Urinary bladder (tissue), 4 donors: ENCODE results near the gene PARP16. TPM values are rescaled to one million over a fixed set of nuclear protein-coding genes. Genes with fewer than 3 reads are reported as not detected.

Experiments used
- DNase-seq: peaks from one replicate; pipeline ENCODE4 v3.0.0-alpha.2; 2015; ENCODE audit errors: extremely low spot score
- H3K27ac ChIP-seq: one replicate; pipeline ENCODE4 v1.5.1; 2013; ENCODE audit warnings: low read depth, mild to moderate bottlenecking, moderate library complexity
- H3K36me3 ChIP-seq: one replicate; pipeline ENCODE4 v1.6.1; 2013; ENCODE audit warnings: mild to moderate bottlenecking, moderate library complexity; ENCODE audit not compliant: insufficient read depth
- H3K4me1 ChIP-seq: one replicate; pipeline ENCODE4 v1.6.1; 2013; ENCODE audit warnings: mild to moderate bottlenecking, moderate library complexity; ENCODE audit not compliant: insufficient read depth
- H3K4me3 ChIP-seq: one replicate; pipeline ENCODE4 v1.5.1; 2013; ENCODE audit warnings: low read depth, low read length
- WGBS: extraction: QIAGEN DNeasy Blood & Tissue Kit; methylation state at CpG from one replicate; pipeline ENCODE4 v1.1.7; 2013; 5-methylcytosine and 5-hydroxymethylcytosine counted together
- polyA plus RNA-seq: library from polyadenylated mRNA; stranded (reverse); fragments of 200-250 nt; gene quantifications from one replicate; pipeline ENCODE4 v1.2.3, GENCODE V29; 2013
- total RNA-seq: library from RNA; depleted of rRNA; stranded (reverse); fragments of >200 nt; gene quantifications from one replicate; pipeline ENCODE4 v1.2.3, GENCODE V29; 2014
- donor health status: healthy with polysubstance abuse.
- donor health status: healthy.

PARP16 gene
- total and polyA plus RNA-seq, 2 donors, result 8.2 to 13.4 TPM

DNA sequence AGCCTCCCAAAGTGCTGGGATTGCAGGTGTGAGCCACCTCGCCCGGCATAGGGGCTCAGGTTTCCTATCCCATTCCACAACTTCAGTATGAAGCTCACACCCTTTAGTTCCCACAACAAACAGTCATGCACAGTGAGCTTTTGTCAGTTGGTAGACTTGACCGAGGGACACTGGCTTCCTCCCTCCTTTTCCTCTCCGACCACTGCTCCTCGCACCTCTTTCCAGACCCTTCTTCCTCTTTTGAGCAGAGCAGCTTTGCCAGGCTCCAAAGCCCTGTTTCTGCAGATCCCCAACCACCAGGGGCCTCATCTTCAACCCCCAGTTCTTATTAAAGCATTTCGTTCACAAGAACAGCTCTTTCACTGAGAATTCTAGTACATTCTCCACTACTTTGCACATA lies 62.7 kb downstream of the PARP16 start:
- Histone ChIP-seq H3K36me3 (no peaks in the 10 kb centered on the region), H3K4me3 (no peak overlapping the region), H3K4me1 (no peaks in the 10 kb centered on the region), H3K27ac (no peak overlapping the region)
- DNase-seq, result no peak
- WGBS, result 83% methylated on average over 6 of the region's 6 CpGs

DNA sequence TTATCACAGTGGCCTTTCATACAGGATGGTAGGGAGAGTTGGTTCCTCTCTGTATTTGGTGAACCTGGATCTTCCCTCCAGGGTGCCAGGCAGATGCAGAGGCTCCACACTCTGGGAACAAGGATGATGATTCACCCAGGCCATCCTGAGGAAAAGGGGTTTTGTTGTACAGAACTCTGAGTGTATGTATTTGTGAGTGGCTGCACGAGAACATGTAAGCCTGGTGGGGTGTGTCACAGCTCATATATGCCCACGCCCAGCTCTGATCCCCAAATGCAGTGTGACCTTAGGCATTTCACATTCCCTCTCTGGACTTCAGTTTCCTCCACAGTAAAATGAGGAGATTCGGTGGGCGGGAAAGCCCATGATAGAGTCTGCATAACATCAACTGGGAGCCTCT lies 63.8 kb downstream of the PARP16 start:
- no peak for DNase-seq
- H3K36me3 ChIP-seq, result no peaks in the 10 kb centered on the region
- H3K4me3 ChIP-seq, result no peak overlapping the region
- no peaks in the 10 kb centered on the region for H3K4me1 ChIP-seq
- 87% methylated on average over 4 of the region's 4 CpGs for WGBS
- H3K27ac ChIP-seq, result no peak overlapping the region

GRCh38 chr15:65221697-65222096 lies 65.0 kb downstream of the PARP16 start:
- no peak overlapping the region for H3K27ac ChIP-seq
- DNase-seq, result no peak
- no peaks in the 10 kb centered on the region for H3K36me3 ChIP-seq
- 96% methylated on average over 2 of the region's 2 CpGs for WGBS
- no peaks in the 10 kb centered on the region for H3K4me1 ChIP-seq
- H3K4me3 ChIP-seq, result no peak overlapping the region

- no peak for DNase-seq
- WGBS, result 91% methylated on average over 3 of the region's 3 CpGs
- H3K4me1 ChIP-seq, result no peaks in the 10 kb centered on the region
- H3K36me3 ChIP-seq, result no peaks in the 10 kb centered on the region
- H3K4me3 ChIP-seq, result no peak overlapping the region
- H3K27ac ChIP-seq, result no peak overlapping the region
Measured at GRCh38 chr15:65219137-65219536, 67.5 kb downstream of the PARP16 start.

DNA sequence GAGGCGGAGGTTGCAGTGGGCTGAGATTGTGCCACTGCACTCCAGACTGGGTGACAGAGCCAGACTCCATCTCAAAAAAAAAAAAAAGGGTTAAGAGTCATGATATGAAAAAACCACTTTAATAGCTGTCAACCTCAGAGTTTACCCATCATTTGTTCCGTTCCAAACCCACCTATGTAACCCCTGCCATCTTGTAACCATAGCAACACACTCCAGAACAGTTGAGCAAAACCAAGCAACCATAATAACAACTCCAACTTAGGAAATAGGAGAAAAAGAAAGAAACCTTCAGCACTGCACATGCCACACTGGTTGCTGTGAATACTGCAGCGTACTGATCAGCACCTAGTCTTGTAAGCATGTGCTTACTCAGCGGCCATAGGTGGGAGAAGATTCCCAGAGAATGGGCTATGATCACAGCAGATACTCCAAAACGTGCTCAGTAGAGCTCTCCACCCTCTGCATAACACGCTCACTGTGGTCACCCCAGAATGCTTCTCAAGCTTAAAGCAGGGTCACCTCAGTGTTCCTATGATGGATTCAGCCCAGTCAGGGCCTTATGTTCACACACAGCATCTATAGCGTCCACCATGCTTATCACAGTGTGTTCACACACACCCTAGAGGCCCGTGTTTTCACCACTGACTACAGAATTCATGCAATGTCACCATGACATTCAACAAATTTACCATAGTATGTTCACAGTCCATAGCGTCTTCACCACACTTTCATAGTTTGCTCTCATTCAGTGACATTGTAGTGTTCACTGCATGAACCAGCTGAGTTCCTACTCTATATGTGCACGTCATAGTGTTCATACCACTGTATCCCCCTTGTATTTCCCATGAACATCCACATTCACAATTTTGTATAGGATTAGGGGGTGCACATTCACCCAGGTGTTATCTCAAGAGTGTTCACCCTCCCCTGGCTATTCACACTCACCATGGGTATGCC lies 68.9 kb downstream of the PARP16 start:
- H3K4me3 ChIP-seq, result no peak overlapping the region
- H3K4me1 ChIP-seq, result no peaks in the 10 kb centered on the region
- 86% methylated on average over 10 of the region's 10 CpGs for WGBS
- no peak for DNase-seq
- H3K36me3 ChIP-seq, result no peaks in the 10 kb centered on the region
- H3K27ac ChIP-seq, result no peak overlapping the region

- Histone ChIP-seq H3K4me3 (no peak overlapping the region), H3K27ac (no peak overlapping the region)
Measured at GRCh38 chr15:65215496-65215895, 71.2 kb downstream of the PARP16 start.

GRCh38 chr15:65214010-65214409 lies 72.7 kb downstream of the PARP16 start:
- no peaks in the 10 kb centered on the region for H3K4me1 ChIP-seq
- H3K4me3 ChIP-seq, result no peak overlapping the region
- H3K27ac ChIP-seq, result no peak overlapping the region
- H3K36me3 ChIP-seq, result no peaks in the 10 kb centered on the region
- WGBS, result 86% methylated on average over 4 of the region's 4 CpGs
- DNase-seq, result no peak

More at GRCh38 chr15:65215496-65215895, 71.2 kb downstream of the PARP16 start:
- no peak for DNase-seq
- H3K36me3 ChIP-seq, result no peaks in the 10 kb centered on the region
- H3K4me1 ChIP-seq, result no peaks in the 10 kb centered on the region

GRCh38 chr15:65213241-65213640 lies 73.4 kb downstream of the PARP16 start:
- DNase-seq, result no peak
- H3K36me3 ChIP-seq, result no peaks in the 10 kb centered on the region
- H3K4me1 ChIP-seq, result no peaks in the 10 kb centered on the region
- 58% methylated on average over 2 of the region's 2 CpGs for WGBS
- no peak overlapping the region for H3K4me3 ChIP-seq
- H3K27ac ChIP-seq, result no peak overlapping the region

- Histone ChIP-seq H3K36me3 (no peaks in the 10 kb centered on the region), H3K27ac (no peak overlapping the region), H3K4me3 (no peak overlapping the region), H3K4me1 (no peaks in the 10 kb centered on the region)
- WGBS, result 70% methylated on average over 5 of the region's 5 CpGs
- DNase-seq, result no peak
Measured at GRCh38 chr15:65212097-65212496, 74.6 kb downstream of the PARP16 start.

GRCh38 chr15:65211482-65211982 lies 75.2 kb downstream of the PARP16 start:
- Histone ChIP-seq H3K27ac (no peak overlapping the region), H3K36me3 (no peaks in the 10 kb centered on the region), H3K4me1 (no peaks in the 10 kb centered on the region), H3K4me3 (no peak overlapping the region)
- WGBS, result 31% methylated on average over 6 of the region's 6 CpGs
- DNase-seq, result peak; percentile 35

- no peaks in the 10 kb centered on the region for H3K4me1 ChIP-seq
- H3K27ac ChIP-seq, result no peak within 1 kb of the TSS
- H3K36me3 ChIP-seq, result no peaks in the 10 kb centered on the region
- H3K4me3 ChIP-seq, result no peak within 1 kb of the TSS
- WGBS, result 63% methylated on average over 8 of the region's 8 CpGs
- no peak for DNase-seq
Measured at GRCh38 chr15:65210770-65211481, 75.8 kb downstream of the PARP16 start, which contains the start of gene CILP. Gene CILP (minus strand): TSS chr15:65211473. CDS start chr15:65209755, 1,718 bp downstream.

DNA sequence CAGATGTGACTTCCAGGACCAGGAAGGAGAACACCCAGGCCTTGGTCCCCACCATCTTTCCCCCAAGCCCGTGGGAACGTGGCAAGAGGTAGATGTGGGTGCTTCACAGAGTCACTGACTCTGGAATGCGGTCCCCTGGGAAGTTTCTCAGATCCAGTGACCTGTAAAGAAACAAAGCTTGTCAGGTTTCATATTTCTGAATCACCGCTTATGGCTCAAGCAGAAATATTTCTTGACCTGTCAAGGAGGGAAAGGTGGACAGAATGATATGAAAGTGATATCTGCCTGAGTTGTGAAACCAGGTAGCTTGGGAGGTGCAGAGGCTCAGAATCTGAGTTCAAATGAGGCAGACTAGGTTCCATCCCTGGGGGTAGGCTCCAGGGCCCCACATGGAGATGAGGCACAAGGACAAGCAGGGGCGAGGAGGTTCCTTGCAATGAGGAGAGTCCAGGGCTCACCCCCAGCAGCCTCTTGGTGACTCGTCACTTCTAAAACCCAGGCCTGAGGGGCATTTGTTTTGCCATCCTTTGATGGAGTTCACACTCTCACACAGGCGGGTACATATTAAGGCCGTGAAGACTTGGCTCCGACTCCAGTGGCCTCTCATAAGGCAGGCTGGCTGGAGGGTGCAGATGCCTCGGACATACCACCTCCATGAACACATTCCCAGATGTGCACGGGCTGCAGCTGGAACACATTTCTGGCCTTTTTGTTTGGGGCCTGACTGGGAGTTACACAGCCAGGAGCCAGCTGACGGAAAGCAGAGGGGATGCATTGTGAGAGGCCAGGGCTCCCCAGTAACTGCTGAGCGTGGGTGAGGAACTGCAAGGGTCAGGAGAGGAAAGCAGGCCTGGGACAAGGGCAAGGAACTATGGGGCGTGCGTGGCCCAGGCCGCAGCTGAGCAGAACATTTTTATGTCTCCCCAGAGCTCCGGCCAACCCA lies 76.7 kb downstream of the PARP16 start:
- no peak for DNase-seq
- Histone ChIP-seq H3K4me1 (no peaks in the 10 kb centered on the region), H3K4me3 (no peak overlapping the region), H3K27ac (no peak overlapping the region), H3K36me3 (no peaks in the 10 kb centered on the region)
- 74% methylated on average over 17 of the region's 17 CpGs for WGBS

GRCh38 chr15:65208647-65209046 lies 78.0 kb downstream of the PARP16 start:
- Histone ChIP-seq H3K4me3 (no peak overlapping the region), H3K27ac (no peak overlapping the region), H3K4me1 (no peaks in the 10 kb centered on the region), H3K36me3 (no peaks in the 10 kb centered on the region)
- no peak for DNase-seq
- WGBS, result 93% methylated on average over 2 of the region's 2 CpGs
